HG03103 (cell line): ENCODE results near the gene SHROOM3.
A peak's percentile ranks its signal among the peaks of the same experiment; 100 is the strongest.

ENCODE experiments used
- ATAC-seq: cut with Tn5 transposase; IDR thresholded peaks from one replicate; pipeline ENCODE4 v1.9.1; 2021; ENCODE audit warnings: low read depth; ENCODE audit not compliant: unreplicated experiment

SHROOM3 gene

GRCh38 chr4:76683144-76683543, 248.1 kb downstream of the SHROOM3 start:
- ATAC-seq = no peak

- no peak for ATAC-seq
These were observed 252.9 kb downstream of the SHROOM3 start for GRCh38 chr4:76687746-76688448.

- no peak for ATAC-seq
These were observed 253.7 kb downstream of the SHROOM3 start for GRCh38 chr4:76688619-76689144.

- no peak for ATAC-seq
These were observed 254.3 kb downstream of the SHROOM3 start for GRCh38 chr4:76689145-76689817.

DNA sequence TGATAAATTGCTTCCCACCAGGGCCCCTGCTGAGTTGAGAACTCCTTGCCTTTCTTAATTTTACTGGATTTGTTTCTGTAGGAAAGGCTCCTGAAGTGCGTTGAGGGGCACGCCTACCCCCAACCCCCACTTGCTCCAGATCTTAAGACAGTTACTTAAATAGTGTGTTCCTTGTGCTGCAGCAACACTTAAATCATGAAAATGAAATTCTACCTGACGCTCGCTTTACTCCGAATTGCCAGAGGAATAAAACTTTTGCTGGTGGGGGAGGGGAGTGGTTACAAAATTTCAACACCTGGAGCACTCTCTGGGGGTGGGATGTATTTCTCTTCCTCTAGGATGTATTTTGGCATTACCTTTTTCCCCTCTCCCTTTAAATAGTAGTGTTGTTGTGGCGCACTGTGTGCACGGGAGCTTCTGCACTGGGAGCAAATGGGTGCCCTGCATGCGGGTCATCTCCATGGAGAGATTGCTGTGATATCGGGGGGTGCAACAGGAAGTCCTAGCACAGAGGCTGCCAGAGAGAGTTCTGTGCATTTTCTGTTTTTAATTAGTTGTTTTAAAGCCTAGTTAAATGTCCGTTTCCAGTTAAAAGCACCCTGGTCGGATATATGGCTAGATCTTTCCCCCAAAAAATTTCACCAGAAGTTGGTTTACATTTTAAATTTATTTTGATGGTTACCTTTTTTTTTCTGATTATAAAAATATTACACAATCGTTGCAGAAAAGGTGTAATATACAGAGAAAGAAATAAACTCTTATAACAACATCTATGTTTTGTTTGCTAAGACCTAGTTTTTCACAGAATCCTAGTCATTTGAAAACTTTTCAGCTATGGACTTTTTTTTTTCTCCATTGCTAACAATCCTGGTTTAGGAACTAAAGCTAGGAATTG, 255.2 kb downstream of the SHROOM3 start:
- no peak for ATAC-seq

DNA sequence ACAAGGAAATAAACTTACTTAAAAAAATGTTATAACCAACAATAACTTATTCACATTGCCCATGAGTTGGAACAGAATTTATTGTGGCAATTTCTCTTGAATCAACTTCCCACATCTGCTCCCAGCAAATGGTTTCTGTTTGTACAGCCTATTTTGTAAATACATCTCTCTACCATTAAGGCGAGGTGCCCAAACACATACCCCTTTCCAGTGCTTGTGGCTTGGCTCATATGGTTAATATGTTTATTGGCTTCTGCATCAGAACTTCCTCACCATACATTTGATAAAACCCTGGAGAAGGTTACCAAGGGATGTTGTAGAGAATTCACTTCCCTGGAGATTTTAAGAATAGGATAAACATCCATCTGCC, 255.9 kb downstream of the SHROOM3 start:
- no peak for ATAC-seq

DNA sequence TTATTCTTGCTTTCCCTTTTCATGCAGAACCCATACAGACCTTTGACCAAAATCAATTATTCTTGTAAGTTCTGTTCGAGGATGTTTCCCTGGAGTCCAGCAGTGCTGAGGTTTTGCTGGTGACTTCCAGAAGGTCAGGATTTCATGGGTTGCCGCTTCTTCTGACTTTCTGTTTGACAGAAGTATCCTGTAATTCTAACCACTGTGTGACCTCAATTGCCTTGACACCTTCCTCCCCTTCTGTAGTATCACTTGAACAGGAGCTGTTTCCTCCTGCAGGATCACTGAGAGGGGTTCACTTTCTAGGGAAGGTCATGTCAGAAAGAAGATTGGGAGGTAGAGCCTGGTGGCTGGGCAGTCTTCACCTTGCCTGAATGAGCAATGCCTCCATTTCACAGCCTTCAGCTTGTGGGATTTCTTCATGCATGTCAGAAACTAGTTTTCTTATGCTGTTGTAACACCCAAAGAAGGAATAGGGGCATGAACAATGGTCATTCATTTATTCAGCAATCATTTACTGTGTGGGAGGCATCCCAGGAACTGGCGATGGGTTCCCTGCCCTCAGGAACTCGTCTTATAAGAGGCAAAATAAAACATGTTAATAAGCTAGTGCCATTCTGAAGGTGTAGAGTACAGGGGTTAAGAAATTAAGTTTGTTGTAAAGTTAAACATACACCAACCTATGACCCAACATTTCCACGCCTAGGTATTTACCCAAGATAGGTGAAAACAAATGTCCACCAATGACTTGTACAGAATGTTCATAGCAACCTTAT, 257.0 kb downstream of the SHROOM3 start:
- ATAC-seq = no peak

GRCh38 chr4:76692761-76693160, 257.7 kb downstream of the SHROOM3 start:
- no peak for ATAC-seq

GRCh38 chr4:76694056-76694455, 259.0 kb downstream of the SHROOM3 start:
- no peak for ATAC-seq

DNA sequence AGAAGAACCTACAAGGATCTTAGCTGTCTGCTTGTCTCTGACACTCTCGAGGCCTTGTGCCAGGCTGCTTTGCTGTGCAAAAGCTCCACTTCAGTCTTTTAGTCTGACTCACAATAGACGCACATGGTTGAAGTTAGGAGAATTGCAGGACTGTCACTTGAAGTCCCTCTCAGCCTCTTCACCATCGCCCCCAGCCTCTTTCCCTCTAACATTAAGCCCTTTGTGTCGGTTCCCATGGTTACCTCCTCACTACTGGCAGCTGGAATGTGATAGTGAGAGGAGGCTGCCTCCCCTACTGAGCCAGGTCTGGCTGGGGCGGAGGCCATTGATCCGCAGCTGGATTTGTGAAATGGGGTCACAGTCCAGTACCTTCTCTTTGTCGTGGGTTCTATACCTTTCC, 261.1 kb downstream of the SHROOM3 start:
- no peak for ATAC-seq

DNA sequence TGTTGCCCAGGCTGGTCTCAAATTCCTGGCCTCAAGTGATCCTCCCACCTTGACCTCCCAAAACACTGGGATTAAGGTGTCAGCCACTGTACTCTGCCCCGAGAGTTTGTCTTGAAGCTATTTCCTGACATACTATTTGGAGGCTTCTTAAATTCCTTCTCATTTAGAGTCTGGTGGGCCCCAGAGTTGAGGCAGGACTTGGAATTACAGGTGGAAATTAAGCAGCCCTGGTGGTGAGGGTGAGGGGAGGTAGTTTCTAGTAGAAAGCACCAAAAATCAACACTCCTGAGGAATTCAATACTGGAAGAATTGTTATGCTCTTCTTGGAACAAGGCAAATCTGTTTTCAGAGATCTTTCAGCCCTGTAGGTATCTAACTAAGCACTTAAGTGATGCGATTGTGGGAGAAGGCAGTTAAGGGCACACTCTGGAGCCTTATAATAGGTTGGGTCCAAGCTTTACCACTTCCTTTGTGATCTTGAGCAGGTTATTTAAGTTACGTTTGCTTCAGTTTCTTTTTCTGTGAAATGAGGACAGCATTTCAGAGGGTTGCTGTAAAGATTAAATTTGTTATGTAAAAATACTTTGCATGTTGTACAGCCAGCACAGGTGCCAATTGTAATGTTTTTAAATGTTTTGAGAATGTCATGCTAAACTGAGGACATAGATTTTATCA, 262.2 kb downstream of the SHROOM3 start:
- peak; percentile 84 for ATAC-seq

- no peak for ATAC-seq
These were observed 263.1 kb downstream of the SHROOM3 start for GRCh38 chr4:76698141-76698540.

DNA sequence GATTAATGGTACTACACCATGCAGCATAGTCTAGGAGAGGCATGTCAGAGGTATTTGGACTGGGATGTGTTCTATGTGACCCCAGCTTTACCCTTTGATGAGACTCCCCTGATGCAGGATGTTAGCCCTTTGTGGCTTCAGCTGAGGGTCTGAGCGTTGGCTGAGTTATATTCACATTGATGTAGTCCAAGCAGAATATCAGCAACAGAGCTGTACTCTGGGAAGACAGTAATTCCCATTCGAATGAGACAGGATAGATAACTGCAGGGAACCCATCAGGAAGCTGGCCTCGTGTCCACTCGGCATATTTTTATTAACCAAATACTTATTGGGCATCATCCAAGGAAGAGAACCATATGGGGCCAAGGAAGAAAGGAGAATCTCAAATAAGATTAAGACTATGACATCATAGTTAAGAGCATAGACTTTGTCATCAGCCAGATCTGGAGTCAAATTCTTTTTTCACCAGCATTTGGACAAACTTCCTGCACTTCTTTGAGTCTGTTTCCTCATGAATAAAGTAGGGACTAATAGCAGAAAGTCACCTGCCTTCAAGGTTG, 264.8 kb downstream of the SHROOM3 start:
- ATAC-seq = no peak

DNA sequence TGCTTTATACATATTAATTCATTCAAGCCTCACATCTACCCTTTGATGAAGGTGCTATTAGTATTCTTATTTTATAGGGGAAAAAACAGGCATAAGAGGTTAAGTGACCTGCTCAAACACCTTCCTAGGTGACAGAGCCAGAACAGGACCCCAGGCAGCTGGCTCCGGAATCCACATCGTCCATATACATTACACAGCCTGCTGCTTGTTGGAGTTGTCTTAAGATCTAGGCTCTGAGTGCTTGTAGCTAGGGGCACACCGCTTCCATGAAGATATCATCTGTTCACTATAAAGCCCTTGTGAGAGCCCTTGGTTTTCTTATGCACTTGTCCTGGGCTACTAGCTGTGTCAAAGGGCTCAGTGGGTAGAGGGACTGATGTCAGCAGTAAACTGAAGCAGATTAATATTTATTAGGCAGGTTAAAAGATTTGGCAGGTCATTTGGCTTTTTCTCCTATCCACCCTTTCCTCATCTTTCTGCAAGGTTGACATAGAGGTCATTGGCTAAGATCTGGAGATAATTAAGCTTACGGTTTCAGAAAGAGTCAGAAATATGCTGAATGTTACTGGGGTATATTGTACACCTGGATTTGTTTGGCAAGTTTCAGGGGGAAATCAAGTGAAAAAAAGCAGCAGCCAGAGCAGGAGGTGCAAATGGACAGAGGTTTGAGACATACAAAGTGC, 267.6 kb downstream of the SHROOM3 start:
- no peak for ATAC-seq

GRCh38 chr4:76703123-76703490, 268.1 kb downstream of the SHROOM3 start:
- no peak for ATAC-seq

DNA sequence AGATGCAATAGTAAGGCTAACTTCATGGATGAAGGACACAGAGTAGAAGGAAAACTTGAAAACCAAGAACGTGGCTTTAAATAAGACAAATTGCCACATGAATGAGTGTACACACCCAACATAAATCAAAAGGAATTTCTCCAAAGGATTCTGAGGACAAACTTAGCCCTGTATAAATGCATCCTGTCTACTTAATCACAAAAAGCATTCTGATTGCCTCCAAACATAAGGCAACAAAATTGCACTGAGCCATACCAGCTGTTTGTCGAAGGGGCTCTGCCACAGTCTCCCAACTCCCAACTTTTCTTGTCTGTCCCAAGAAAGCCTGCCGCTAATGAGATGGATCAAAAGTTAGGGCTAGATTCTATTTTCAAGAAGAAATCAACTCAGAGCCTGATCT, 268.6 kb downstream of the SHROOM3 start:
- no peak for ATAC-seq

- ATAC-seq = no peak
These were observed 269.3 kb downstream of the SHROOM3 start for GRCh38 chr4:76704133-76704881.

- ATAC-seq = no peak
These were observed 270.4 kb downstream of the SHROOM3 start for GRCh38 chr4:76705472-76705871.
